ENCODE results near the gene CUEDC1.

Gene CUEDC1

DNA sequence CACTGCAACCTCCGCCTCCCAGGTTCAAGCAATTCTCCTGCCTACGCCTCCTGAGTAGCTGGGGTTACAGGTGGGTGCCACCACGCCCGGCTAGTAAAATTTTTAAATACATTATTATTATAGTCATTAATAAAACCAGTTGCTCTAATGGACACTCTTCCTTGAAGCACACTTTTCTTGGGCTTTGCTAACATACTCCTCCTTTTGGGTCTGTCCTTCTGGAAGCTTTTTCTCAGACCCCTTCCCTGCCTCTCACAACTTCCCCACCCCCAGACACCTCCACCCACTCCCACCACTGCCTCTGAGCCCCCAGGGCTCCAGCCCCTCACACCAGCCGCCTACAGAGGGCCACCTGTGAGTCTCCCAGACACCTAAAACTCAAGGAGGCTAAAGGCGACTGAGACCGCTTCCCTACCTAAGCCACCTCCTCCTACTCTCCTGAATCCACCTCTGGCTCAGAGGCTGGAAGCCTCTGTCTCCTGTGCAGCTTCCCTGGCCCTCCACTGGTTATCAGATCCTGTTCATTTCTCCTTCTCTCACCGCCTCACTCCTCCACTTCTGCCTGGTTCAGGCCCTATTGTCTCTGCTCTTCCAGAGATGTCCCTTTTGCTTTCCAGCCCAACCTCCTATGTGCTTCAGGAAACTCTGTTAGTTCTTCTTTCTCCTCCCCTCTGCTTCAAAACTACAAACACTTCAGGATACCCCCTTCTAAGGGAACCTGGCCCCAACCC lies 2.1 kb upstream of the CUEDC1 start:
- no peak for DNase-seq (ENCODE audit: low read depth in 2 of 2)

GRCh38 chr17:57956291-57957119 lies 1.3 kb upstream of the CUEDC1 start:
- peak in 1 of 2 donors; percentile 18 for DNase-seq (ENCODE audit: low read depth in 2 of 2)

- DNase-seq (ENCODE audit: low read depth in 2 of 2): no peak
Measured at GRCh38 chr17:57954397-57955182, 622 bp downstream of the CUEDC1 start.

- no peak for DNase-seq (ENCODE audit: low read depth in 2 of 2)
Measured at GRCh38 chr17:57953705-57954396, 1.4 kb downstream of the CUEDC1 start.

DNA sequence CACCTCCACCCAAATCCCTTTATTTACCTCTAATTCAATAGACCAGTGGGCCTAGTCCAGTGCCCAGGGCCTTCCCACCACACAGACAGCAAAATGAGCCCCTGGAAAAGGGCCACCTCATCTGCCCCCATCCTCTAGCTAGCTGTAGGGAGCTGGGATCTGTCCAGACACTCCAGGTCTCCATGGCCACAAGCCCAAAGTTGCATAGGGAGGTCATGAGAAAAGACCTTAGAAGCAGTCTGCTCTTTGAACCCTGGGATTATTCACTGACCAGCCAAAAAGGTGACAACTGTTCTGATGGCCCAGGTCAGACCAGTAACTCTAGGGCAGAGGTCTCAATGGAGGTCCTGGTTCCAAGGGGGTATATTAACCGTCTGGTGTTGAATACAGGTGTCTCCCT lies 2.0 kb downstream of the CUEDC1 start:
- no peak for DNase-seq (ENCODE audit: low read depth in 2 of 2)

DNA sequence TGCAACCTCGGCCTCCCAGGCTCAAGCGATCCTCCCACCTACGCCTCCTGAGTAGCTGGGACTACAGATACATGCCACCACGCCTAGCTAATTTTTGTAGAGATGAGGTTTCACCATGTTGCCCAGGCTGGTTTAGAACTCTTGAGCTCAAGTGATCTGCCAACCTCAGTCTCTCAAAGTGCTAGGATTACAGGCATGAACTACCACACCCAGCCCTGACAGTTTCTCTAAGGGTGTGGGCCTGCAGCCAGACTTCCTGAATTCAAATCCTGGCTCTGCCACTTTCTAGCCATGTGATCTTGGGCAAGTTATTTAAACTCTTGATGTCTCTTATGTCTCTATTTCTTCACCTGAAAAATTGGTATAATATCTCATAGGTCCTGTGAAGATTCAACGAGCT lies 5.6 kb downstream of the CUEDC1 start:
- no peak for DNase-seq (ENCODE audit: low read depth in 2 of 2)

GRCh38 chr17:57948555-57949420 lies 6.4 kb downstream of the CUEDC1 start:
- no peak for DNase-seq (ENCODE audit: low read depth in 2 of 2)

- no peak for DNase-seq (ENCODE audit: low read depth in 2 of 2)
Measured at GRCh38 chr17:57948169-57948554, 7.0 kb downstream of the CUEDC1 start.

DNA sequence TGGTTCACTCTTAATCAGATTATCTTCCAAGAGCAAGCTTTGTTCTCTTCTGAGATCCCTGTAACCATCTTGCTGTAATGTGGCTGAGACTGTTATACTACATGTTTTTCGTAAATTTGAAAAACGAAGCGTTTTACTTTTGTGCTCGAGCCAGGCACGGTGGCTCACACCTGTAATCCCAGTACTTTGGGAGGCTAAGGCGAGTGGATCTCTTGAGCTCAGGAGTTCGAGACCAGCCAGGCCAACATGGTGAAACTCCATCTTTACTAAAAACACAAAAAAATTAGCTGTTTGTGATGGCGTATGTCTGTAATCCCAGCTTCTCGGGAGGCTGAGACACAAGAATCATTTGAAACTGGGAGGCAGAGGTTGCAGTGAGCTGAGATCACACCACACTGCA lies 7.8 kb downstream of the CUEDC1 start:
- no peak for DNase-seq (ENCODE audit: low read depth in 2 of 2)

- no peak for DNase-seq (ENCODE audit: low read depth in 2 of 2)
Measured at GRCh38 chr17:57946798-57947358, 8.3 kb downstream of the CUEDC1 start.

DNA sequence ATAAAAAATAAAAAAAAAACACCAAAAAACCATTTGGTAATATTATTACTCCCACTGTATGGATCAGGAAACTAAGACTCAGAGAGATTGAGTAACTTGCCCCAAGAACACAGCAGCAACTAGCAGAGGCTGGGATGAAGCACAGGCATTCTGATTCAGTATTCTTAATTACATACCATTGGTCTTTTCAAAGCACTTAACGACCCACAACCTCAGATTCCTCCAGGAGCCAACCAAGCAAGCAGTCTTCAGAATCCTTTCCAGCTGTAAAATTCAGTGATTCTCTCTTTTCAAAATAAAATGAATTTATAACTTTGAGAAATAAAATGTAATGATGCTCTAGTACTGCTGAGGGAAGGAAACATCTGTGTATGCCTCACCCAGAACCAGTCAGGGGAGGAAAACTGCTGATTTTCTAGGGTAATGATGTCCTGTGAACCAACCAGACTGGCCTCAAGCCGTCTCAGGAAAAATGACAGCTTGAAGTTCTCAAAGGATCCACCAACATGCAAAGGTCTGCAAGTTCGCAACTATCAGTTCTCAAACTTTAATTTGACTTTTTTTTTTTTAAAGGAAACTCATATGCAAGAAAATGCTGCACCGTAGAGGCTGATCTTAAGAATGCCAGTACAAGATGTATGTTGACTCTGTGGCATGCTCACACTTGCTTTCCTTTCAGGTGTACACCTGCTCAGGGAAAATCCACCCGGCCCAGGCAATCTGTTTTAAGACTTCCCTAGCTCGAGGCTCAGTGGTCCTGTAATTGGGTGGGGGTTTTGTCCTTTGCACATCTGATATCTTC lies 9.0 kb downstream of the CUEDC1 start:
- no peak for DNase-seq (ENCODE audit: low read depth in 2 of 2)

DNA sequence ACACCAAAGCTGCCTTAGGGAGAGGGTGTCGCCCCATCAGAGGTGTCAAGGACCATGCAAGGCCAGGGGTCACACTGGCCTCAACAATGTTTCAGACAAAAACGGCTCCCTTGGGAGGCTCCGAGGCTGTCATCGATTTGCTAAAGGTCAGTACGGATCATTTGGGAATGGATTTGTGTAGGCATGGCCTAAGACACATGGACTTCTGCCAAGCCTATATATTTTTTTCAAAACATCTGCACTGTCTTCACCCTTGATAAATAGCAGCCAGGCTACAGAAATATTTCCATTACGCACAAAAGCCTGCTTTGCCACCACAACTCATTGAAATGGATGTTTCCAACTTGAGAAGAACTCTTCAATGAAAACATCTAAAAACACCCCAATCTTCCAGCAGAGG lies 10.3 kb downstream of the CUEDC1 start:
- no peak for DNase-seq (ENCODE audit: low read depth in 2 of 2)

GRCh38 chr17:57943645-57944044 lies 11.6 kb downstream of the CUEDC1 start:
- no peak for DNase-seq (ENCODE audit: low read depth in 2 of 2)

- no peak for DNase-seq (ENCODE audit: low read depth in 2 of 2)
Measured at GRCh38 chr17:57943140-57943539, 12.1 kb downstream of the CUEDC1 start.

DNA sequence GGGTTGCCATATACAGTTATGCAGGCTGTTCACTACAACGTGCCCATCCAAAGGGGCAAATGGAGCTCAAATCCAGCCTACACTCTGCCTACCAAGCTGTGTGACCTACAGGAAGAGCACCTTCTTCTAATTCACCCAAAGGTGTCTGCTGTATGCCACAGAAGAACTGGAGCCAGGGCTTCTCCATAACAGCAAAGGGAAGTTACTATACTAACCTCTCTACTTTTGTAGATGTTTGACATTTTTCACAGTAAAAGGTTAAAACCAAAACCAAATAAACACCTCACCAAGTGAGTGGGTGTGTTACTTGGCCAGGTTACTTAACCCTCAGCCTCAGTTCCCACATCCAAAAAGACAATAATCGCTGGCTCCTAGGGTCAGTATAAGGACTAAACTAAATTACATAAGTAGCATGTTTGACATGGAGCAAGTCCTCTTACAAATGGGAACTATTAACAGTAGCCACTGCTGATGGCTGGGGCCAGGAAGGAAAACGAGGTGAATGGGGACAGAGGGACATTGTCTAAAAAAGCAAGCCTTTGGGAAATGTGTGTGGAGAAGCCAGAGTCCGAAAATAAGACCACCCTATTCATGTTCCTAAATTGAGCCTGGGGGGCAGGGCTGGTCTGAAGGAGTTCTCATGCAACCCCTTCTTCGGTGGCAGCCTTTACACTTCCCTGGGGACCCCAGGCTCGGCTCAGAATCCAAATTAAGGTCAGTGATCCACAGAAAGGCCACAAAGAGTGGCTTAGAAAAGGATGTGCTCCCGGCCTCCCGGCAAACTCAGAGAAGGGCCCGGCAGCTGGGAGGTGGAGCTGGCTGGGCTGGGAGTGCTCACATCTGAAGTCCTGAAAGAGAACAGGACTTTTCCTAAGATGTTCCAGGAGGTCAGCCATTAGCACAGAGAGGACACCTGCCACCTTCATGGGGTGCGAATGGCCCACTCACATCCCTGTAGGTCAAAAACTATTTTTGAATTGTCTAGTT lies 13.5 kb downstream of the CUEDC1 start:
- no peak for DNase-seq (ENCODE audit: low read depth in 2 of 2)

GRCh38 chr17:57940653-57941329 lies 14.4 kb downstream of the CUEDC1 start:
- DNase-seq (ENCODE audit: low read depth in 2 of 2): no peak

DNA sequence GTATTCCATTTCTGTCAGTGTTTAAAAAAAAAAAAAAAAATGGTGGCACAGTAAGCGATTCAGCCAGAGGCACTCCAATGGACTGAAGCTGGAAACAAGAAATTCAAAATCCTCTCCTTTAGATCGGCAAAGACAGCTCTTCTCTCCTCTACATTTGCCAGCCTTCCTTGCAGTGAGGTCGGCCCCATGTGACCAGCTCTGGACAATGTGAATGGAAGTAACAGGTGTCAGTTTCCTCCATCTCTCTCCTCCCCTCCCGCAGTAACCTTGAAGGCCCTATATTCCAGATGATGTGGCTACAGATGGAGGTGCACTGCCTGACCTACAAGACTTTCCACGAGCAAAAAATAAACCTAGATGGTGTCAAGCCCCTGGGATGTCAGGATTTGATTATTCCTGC lies 15.0 kb downstream of the CUEDC1 start:
- DNase-seq (ENCODE audit: low read depth in 2 of 2): no peak

DNA sequence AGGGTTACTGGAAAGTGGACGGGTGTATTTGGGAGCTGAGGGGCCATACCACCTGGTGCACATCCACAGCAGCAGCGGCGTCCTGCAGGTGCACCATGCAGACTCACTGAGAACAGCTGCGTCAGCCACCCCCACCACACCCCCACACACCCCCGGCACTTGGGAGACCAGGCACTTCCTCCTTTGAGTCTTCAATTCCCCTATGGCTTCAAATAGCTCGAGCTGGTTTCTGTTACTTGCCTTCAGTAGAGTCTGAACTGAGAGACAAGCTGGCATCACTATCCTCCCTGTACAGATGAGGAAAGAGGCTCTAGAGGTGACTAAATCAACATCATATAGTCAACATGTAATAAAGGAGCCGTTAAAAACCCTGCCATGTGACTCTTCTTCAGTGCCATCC lies 15.4 kb downstream of the CUEDC1 start:
- no peak for DNase-seq (ENCODE audit: low read depth in 2 of 2)

All from stimulated activated CD8-positive, alpha-beta memory T cell treated with anti-CD3 and anti-CD28 coated beads, Interleukin-2, amount 100 ng/mL, for 48 hours (primary cell).